ENCODE data around the gene DNAI7.

Gene DNAI7

DNA sequence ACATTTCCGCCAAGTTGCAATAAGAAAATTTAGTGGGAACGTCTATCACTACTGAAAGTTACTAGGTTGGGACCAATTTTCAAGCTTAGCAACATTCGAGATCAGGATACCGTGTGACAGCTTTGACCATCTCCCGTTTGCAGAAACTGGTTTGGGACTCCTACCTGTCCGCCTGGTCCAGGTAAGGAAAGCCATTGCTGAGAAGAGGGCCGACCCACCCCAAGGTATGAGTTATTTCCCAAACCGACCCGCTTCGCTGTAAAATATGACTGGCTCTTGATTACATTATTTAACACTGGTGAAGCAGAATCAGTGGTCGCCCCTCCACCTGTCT is 271 bp downstream of the DNAI7 start:
- no peak for DNase-seq (ENCODE audit: low read depth in 2 of 2)
- H3K4me3 ChIP-seq (replicated peaks in 1 of 2; ENCODE audit: low read depth in 2 of 2, low read length in 2 of 2): peak overlapping the region; percentile 82 to 84
- TF ChIP-seq, protein P1, sequence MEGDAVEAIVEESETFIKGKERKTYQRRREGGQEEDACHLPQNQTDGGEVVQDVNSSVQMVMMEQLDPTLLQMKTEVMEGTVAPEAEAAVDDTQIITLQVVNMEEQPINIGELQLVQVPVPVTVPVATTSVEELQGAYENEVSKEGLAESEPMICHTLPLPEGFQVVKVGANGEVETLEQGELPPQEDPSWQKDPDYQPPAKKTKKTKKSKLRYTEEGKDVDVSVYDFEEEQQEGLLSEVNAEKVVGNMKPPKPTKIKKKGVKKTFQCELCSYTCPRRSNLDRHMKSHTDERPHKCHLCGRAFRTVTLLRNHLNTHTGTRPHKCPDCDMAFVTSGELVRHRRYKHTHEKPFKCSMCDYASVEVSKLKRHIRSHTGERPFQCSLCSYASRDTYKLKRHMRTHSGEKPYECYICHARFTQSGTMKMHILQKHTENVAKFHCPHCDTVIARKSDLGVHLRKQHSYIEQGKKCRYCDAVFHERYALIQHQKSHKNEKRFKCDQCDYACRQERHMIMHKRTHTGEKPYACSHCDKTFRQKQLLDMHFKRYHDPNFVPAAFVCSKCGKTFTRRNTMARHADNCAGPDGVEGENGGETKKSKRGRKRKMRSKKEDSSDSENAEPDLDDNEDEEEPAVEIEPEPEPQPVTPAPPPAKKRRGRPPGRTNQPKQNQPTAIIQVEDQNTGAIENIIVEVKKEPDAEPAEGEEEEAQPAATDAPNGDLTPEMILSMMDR (IDR thresholded peaks at IDR 0.05; ENCODE audit: low read depth, low read length): no peak

DNA sequence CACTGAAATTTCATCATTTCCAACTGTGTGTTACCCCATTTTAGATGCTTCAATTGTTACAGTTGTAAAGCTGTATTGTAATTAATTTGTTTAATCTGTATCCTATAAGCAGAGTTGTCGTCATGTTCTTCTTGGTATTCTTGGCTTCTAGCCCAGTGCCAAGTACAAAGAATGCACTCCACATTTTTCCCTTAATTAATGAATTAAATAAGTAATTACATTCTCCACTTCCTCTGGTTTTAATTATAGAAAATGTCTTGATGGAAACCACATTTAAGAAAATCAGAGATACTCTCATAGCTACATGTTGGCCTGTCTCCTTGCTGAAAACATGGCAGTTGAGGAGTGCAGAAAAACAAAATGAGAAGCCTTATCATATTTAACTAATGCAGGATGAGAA is 746 bp downstream of the DNAI7 start:
- TF ChIP-seq, protein P1 (IDR thresholded peaks at IDR 0.05; ENCODE audit: low read depth, low read length): no peak
- no peak overlapping the region for H3K4me3 ChIP-seq (replicated peaks in 1 of 2; ENCODE audit: low read depth in 2 of 2, low read length in 2 of 2)

DNA sequence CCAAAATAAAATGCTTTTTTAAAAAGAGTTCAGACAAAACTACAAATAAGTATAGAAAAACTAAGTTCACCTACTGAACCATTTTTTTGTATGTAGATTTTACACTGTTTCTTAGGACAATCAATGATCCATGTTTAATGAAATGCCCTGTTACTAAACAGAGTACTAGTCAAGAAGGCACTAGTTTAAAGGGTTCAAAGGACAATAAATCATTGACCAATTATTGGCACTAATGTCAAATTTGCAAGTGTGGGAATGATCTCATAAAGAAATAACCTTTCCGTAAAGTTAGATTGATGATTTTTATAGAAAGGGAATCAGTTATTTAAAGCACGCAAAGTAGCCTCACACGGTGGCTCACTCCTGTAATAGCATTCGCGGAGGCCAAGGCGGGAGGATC is 4.2 kb downstream of the DNAI7 start:
- DNase-seq (ENCODE audit: low read depth in 2 of 2): no peak

More for the DNA sequence above, 746 bp downstream of the DNAI7 start:
- DNase-seq (ENCODE audit: low read depth in 2 of 2): no peak

DNA sequence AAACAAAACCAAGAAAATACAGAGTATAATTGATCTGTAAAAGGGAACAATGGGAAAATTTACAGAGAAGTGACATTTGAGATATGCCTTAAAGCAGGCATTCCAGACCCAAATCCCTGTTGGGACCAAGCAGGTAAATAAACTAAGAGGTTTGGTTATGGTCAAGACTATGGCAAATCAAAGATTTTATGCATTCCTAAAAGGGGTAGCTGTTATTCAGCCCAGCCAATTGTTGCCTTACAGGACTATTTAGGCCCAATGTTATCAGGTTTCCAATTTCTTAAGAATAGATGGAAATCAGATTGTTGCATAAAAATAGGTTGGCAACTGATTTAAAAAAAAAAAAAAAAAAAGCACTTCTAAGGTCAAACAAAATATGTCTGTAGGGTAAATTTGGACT is 5.3 kb downstream of the DNAI7 start:
- H3K4me3 ChIP-seq (replicated peaks in 1 of 2; ENCODE audit: low read depth in 2 of 2, low read length in 2 of 2): no peak overlapping the region
- DNase-seq (ENCODE audit: low read depth in 2 of 2): no peak
- TF ChIP-seq, protein P1 (IDR thresholded peaks at IDR 0.05; ENCODE audit: low read depth, low read length): no peak

More for the DNA sequence above, 4.2 kb downstream of the DNAI7 start:
- H3K4me3 ChIP-seq (replicated peaks in 1 of 2; ENCODE audit: low read depth in 2 of 2, low read length in 2 of 2): no peak overlapping the region
- TF ChIP-seq, protein P1 (IDR thresholded peaks at IDR 0.05; ENCODE audit: low read depth, low read length): no peak

DNA sequence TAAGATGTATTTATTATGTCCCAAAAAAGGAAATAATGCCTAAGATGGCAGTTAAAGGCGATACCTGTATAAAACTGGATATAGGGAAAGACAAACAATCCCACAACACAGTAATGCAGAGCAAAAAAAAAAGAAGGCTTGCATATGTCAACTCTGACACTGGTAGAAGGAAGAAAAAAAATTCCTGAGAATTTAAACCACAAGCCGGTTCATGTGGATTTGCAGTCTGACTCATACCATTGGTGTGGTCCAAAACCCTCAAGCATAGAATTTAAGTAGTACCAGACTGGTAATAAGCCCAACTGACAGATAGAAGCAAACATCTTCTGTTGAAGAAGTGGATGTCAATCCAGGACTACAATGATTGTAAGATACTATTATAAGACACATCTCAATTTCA is 7.2 kb downstream of the DNAI7 start:
- H3K4me3 ChIP-seq (replicated peaks in 1 of 2; ENCODE audit: low read depth in 2 of 2, low read length in 2 of 2): no peak overlapping the region
- TF ChIP-seq, protein P1 (IDR thresholded peaks at IDR 0.05; ENCODE audit: low read depth, low read length): no peak
- peak; percentile 73 to 79 for DNase-seq (ENCODE audit: low read depth in 2 of 2)

DNA sequence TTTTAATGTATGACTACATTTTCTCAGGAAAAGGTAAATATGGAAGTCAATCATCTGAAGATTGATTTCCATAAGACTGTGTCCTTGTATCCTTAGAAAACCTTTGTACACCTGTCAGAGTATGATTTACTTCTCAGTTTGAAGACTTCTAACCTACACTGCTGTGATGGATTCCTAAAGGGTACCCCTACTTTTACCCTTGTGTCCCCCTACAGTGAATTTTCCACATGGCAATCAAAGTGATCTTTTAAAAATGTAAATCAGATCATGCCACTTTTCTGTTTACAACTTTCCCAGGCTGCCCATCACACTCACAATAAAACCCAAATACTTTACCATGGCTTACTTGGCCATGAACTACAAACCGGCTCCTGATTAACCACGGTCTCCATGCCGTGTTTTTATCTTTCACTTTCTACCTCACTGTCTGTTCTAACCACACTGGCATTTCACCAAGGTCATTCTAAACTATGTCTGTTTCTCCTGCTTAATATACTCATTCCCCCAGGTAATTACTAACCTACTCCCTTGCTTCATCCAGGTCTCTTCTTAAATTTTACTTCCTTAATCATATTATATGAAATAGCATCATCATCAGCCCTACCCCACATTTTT is 8.1 kb downstream of the DNAI7 start:
- TF ChIP-seq, protein P1 (IDR thresholded peaks at IDR 0.05; ENCODE audit: low read depth, low read length): no peak
- no peak for DNase-seq (ENCODE audit: low read depth in 2 of 2)
- no peak overlapping the region for H3K4me3 ChIP-seq (replicated peaks in 1 of 2; ENCODE audit: low read depth in 2 of 2, low read length in 2 of 2)
